ENCODE results near the gene ERP27. TPM values are rescaled to one million over a fixed set of nuclear protein-coding genes. Genes with fewer than 3 reads are reported as not detected.

Gene ERP27
- total and polyA plus RNA-seq, 2 of the 8 experiments (the other 6 are each of a cell fraction or from before 2014, with no cell fraction given), result not detected

- CTCF ChIA-PET (ENCODE audit: partially characterized antibody), result interaction anchor here (1.0 kb wide), 2 partner anchors 20 to 37 kb away, joined by 3 read pairs; partner anchors contain the start of gene ERP27
- no peak overlapping the region for H2BK5ac ChIP-seq (ENCODE audit: low read depth, low read length)
- no peak overlapping the region for H3K14ac ChIP-seq (ENCODE audit: insufficient read length)
- no peaks in the 10 kb centered on the region for H3K79me2 ChIP-seq (ENCODE audit: control insufficient read depth in 1 of 2, insufficient read depth in 2 of 2, low read length in 2 of 2)
- H2BK20ac ChIP-seq (ENCODE audit: low read length), result no peak overlapping the region
- no peak overlapping the region for H3K23ac ChIP-seq (ENCODE audit: insufficient read length)
- no peak overlapping the region for H4K91ac ChIP-seq (replicated peaks; ENCODE audit: insufficient read length, low read length)
- H3K4me1 ChIP-seq (replicated peaks in 1 of 4; ENCODE audit: control insufficient read depth in 3 of 4, insufficient read depth in 4 of 4, low read length in 3 of 4), result no peaks in the 10 kb centered on the region
- H3K4ac ChIP-seq (replicated peaks; ENCODE audit: insufficient read length, low read depth, low read length), result no peak overlapping the region
- no peaks in the 10 kb centered on the region for H3K36me3 ChIP-seq (ENCODE audit: control insufficient read depth in 2 of 4, insufficient read depth in 4 of 4, low read length in 3 of 4)
- no peak overlapping the region for H3K27ac ChIP-seq (ENCODE audit: low read depth, low read length)
- no peaks in the 10 kb centered on the region for H3K27me3 ChIP-seq (replicated peaks in 1 of 4; ENCODE audit: control insufficient read depth in 3 of 4, extremely low read depth in 1 of 4, insufficient read depth in 3 of 4, low read length in 3 of 4)
- H2BK12ac ChIP-seq (ENCODE audit: low read depth, low read length), result no peak overlapping the region
- no peaks in the 10 kb centered on the region for H3K23me2 ChIP-seq (ENCODE audit: low read depth, low read length)
- FAIRE-seq, result no peak
- H3K9me3 ChIP-seq (ENCODE audit: insufficient read depth in 2 of 2, low read depth in 1 of 2, low read length in 1 of 2), result no peaks in the 10 kb centered on the region
- no peak overlapping the region for H2AFZ ChIP-seq (ENCODE audit: low read length)
- H4K5ac ChIP-seq (ENCODE audit: insufficient read length, low read depth, low read length), result no peak overlapping the region
- no peak overlapping the region for H4K8ac ChIP-seq (ENCODE audit: extremely low read depth, insufficient read depth, low read length)
- DNase-seq (ENCODE audit: low read depth in 1 of 2, low spot score in 2 of 2), result no peak
- WGBS, 2 experiments (ENCODE audit: extremely low coverage in 1 of 2, insufficient coverage in 1 of 2, insufficient read length in 1 of 2, insufficient replicate concordance in 2 of 2, low coverage in 1 of 2, low lambda C conversion rate in 2 of 2, missing lambda C conversion rate in 1 of 2), result 92% methylated on average over 3 of the region's 4 CpGs; no CpG with 5 or more reads in 1 of the 2 experiments
- no peak overlapping the region for H3K56ac ChIP-seq (replicated peaks; ENCODE audit: insufficient read length, low read depth, low read length)
- POLR2A ChIA-PET (ENCODE audit: partially characterized antibody), result no interaction called here
- H2BK15ac ChIP-seq (ENCODE audit: low read length), result no peak overlapping the region
- H2AK5ac ChIP-seq (ENCODE audit: low read depth, low read length), result no peak overlapping the region
- no peaks in the 10 kb centered on the region for H3K79me1 ChIP-seq (ENCODE audit: low read depth, low read length)
- no peak overlapping the region for H3K18ac ChIP-seq (ENCODE audit: extremely low read depth, low read length)
- H3K9ac ChIP-seq (replicated peaks in 1 of 4; ENCODE audit: extremely low read depth in 1 of 4, low read depth in 3 of 4, low read length in 3 of 4), result no peak overlapping the region; a peak in 1 of 7 replicates
- H3K4me2 ChIP-seq (ENCODE audit: insufficient read depth in 1 of 2, low read depth in 2 of 2, low read length in 2 of 2), result no peak overlapping the region
- H4K20me1 ChIP-seq (replicated peaks in 1 of 2; ENCODE audit: control insufficient read depth in 1 of 2, insufficient read depth in 2 of 2, low read length in 2 of 2), result no peaks in the 10 kb centered on the region
- H3K4me3 ChIP-seq (ENCODE audit: extremely low read depth in 1 of 4, insufficient read depth in 2 of 4, low read depth in 3 of 4, low read length in 4 of 4), result no peak overlapping the region
- H2BK120ac ChIP-seq (replicated peaks; ENCODE audit: low read depth, low read length), result no peak overlapping the region
- no peak for TF ChIP-seq EGR1 (IDR thresholded peaks at IDR 0.05; ENCODE audit: borderline replicate concordance, low read depth, low read length)
- no peak for TF ChIP-seq EP300 (IDR thresholded peaks at IDR 0.05; ENCODE audit: borderline replicate concordance in 1 of 2, low read depth in 2 of 2, low read length in 2 of 2)
- no peak for TF ChIP-seq RXRA (IDR thresholded peaks at IDR 0.05; ENCODE audit: insufficient read depth, low read depth, low read length)
- no peak for TF ChIP-seq SRF (IDR thresholded peaks at IDR 0.05; ENCODE audit: low read depth, low read length)
- no peak for TF ChIP-seq POU5F1 (IDR thresholded peaks at IDR 0.05; ENCODE audit: low read depth, low read length)
- TF ChIP-seq BRCA1 (IDR thresholded peaks at IDR 0.05; ENCODE audit: low read depth, low read length), result no peak
- no peak for TF ChIP-seq SAP30 (IDR thresholded peaks at IDR 0.05; ENCODE audit: insufficient read depth, insufficient replicate concordance, low read length)
- no peak for TF ChIP-seq CBX5 (IDR thresholded peaks at IDR 0.05; ENCODE audit: low read depth, low read length)
- TF ChIP-seq EZH2 (IDR thresholded peaks at IDR 0.05; ENCODE audit: low read depth, low read length, severe bottlenecking), result no peak
- TF ChIP-seq POLR2A (IDR thresholded peaks at IDR 0.05; ENCODE audit: control extremely low read depth in 1 of 2, low read depth in 2 of 2, low read length in 2 of 2), result no peak
- TF ChIP-seq FOSL1 (IDR thresholded peaks at IDR 0.05; ENCODE audit: insufficient read depth, low read depth, low read length), result no peak
- TF ChIP-seq SIRT6 (IDR thresholded peaks at IDR 0.05; ENCODE audit: low read length), result no peak
- TF ChIP-seq POLR2AphosphoS5 (IDR thresholded peaks at IDR 0.05; ENCODE audit: low read depth, low read length), result no peak
- no peak for TF ChIP-seq TAF7 (optimal IDR thresholded peaks at IDR 0.05; ENCODE audit: borderline replicate concordance, low read depth, low read length)
- no peak for TF ChIP-seq CBX8 (IDR thresholded peaks at IDR 0.05; ENCODE audit: borderline replicate concordance, low read depth, low read length)
These were observed 37.1 kb upstream of the ERP27 start for GRCh38 chr12:14975457-14975856.

All from H1 (cell line).